HepG2 (cell line): Measurements from ENCODE around the gene RPS5. TPM values are rescaled to one million over a fixed set of nuclear protein-coding genes. Genes with fewer than 3 reads are reported as not detected.
A peak's percentile ranks its signal among the peaks of the same experiment; 100 is the strongest.

ENCODE experiments used
- AKAP8 ChIP-seq: sonication (generic); formaldehyde crosslinking; IDR thresholded peaks from 2 replicates; pipeline ENCODE4 v1.5.1; 2020; ENCODE audit warnings: mild to moderate bottlenecking, missing genetic modification reagents
- ATF2 ChIP-seq: sonication (generic); formaldehyde crosslinking; IDR thresholded peaks from 2 replicates; pipeline ENCODE4 v1.4.0; 2020; ENCODE audit warnings: missing genetic modification reagents
- CCDC6 ChIP-seq: sonication (generic); formaldehyde crosslinking; IDR thresholded peaks from 2 replicates; pipeline ENCODE4 v1.8.1; 2022; ENCODE audit warnings: mild to moderate bottlenecking, missing genetic modification reagents, moderate library complexity
- ETV6 ChIP-seq: sonication (generic); formaldehyde crosslinking; conservative IDR thresholded peaks from 2 replicates; pipeline ENCODE4 v1.4.0; 2020; ENCODE audit warnings: missing genetic modification reagents
- POGK ChIP-seq: sonication (generic); formaldehyde crosslinking; conservative IDR thresholded peaks from 2 replicates; pipeline ENCODE4 v1.8.0; 2022; ENCODE audit warnings: mild to moderate bottlenecking, moderate library complexity, missing genetic modification reagents
- RAD51 ChIP-seq: fragments of 450-650 bp; IDR thresholded peaks from 2 replicates; pipeline ENCODE4 v1.6.1; 2016; ENCODE audit warnings: borderline replicate concordance
- SIX4 ChIP-seq: sonication (generic); formaldehyde crosslinking; IDR thresholded peaks from 2 replicates; pipeline ENCODE4 v1.4.0; 2020; ENCODE audit warnings: missing genetic modification reagents
- SP140L ChIP-seq: sonication (generic); formaldehyde crosslinking; IDR thresholded peaks from 2 replicates; pipeline ENCODE4 v1.4.0; 2020; ENCODE audit warnings: missing genetic modification reagents, borderline replicate concordance
- SRY ChIP-seq: sonication (generic); formaldehyde crosslinking; IDR thresholded peaks from 2 replicates; pipeline ENCODE4 v1.8.0; 2022; ENCODE audit warnings: mild to moderate bottlenecking, missing genetic modification reagents
- SYNCRIP ChIP-seq: fragments of 200-400 bp; formaldehyde crosslinking; IDR thresholded peaks from 2 replicates; pipeline ENCODE4 v1.6.1; 2018; ENCODE audit warnings: mild to moderate bottlenecking, low read depth, low read length; ENCODE audit not compliant: insufficient read depth
- TMF1 ChIP-seq: sonication (generic); formaldehyde crosslinking; IDR thresholded peaks from 2 replicates; pipeline ENCODE4 v1.8.1; 2022; ENCODE audit warnings: low read depth, missing genetic modification reagents
- ZFP36L1 ChIP-seq: sonication (generic); formaldehyde crosslinking; IDR thresholded peaks from 2 replicates; pipeline ENCODE4 v1.8.0; 2022; ENCODE audit warnings: mild to moderate bottlenecking, missing genetic modification reagents, moderate library complexity
- ZFP41 ChIP-seq: sonication (generic); formaldehyde crosslinking; IDR thresholded peaks from 2 replicates; pipeline ENCODE4 v1.4.0; 2020; ENCODE audit warnings: mild to moderate bottlenecking, missing genetic modification reagents, borderline replicate concordance
- ZFX ChIP-seq: sonication (generic); formaldehyde crosslinking; IDR thresholded peaks from 2 replicates; pipeline ENCODE4 v1.4.0; 2020; ENCODE audit warnings: mild to moderate bottlenecking, low read depth, missing genetic modification reagents, moderate library complexity
- ZNF235 ChIP-seq: sonication (generic); formaldehyde crosslinking; IDR thresholded peaks from 2 replicates; pipeline ENCODE4 v1.8.1; 2023; ENCODE audit warnings: mild to moderate bottlenecking, missing genetic modification reagents, borderline replicate concordance
- ZZZ3 ChIP-seq: sonication (generic); formaldehyde crosslinking; IDR thresholded peaks from 2 replicates; pipeline ENCODE4 v1.4.0; 2020; ENCODE audit warnings: missing genetic modification reagents, mild to moderate bottlenecking, borderline replicate concordance
- polyA plus RNA-seq, 8 experiments: library from polyadenylated mRNA; depleted of rRNA in 3 of 8; stranded (reverse) in 7 of 8; unstranded in 1 of 8; fragments of >200 nt; fragmentation: Illumina TruSeq in 4 of 8; extraction: Trizol in 4 of 8; gene quantifications; 2 replicates each; pipeline versions ENCODE4 v1.2.1 to v1.2.3, GENCODE V29; 2011 to 2016; ENCODE audit warnings: low read depth in 4 of 8, missing spikeins in 1 of 8, mixed read lengths in 1 of 8; ENCODE audit not compliant: insufficient read depth in 1 of 8
- total RNA-seq, 5 experiments: library from RNA; depleted of rRNA; stranded (reverse); fragments of >200 nt; fragmentation: Illumina TruSeq; extraction: Trizol; gene quantifications; 2 replicates each; pipeline ENCODE4 v1.2.3, GENCODE V29; 2016; ENCODE audit warnings: low read depth in 1 of 5
- TF ChIP-seq, protein P1 (sequence below): sonication (generic); formaldehyde crosslinking; IDR thresholded peaks from 2 replicates; pipeline ENCODE4 v1.4.0; 2020; ENCODE audit warnings: missing genetic modification reagents, borderline replicate concordance
- TF ChIP-seq, protein P2 (sequence below): sonication (generic); formaldehyde crosslinking; IDR thresholded peaks from 2 replicates; pipeline ENCODE4 v1.5.1; 2020; ENCODE audit warnings: mild to moderate bottlenecking, missing genetic modification reagents, moderate library complexity

The RPS5 gene
- total and polyA plus RNA-seq, 2 of the 13 experiments (the other 11 are each of a cell fraction or from before 2014, with no cell fraction given) = 1,544 to 4,408 TPM

GRCh38 chr19:58386576-58387337 lies at the start of gene RPS5 (continued):
- TF ChIP-seq SIX4 (CRISPR knock-in tag) = no peak; the same call in 1 of the 2 replicates
- peak; percentile 95 for TF ChIP-seq ZFX (CRISPR knock-in tag)
- peak; percentile 38; the same call in 1 of the 2 replicates for TF ChIP-seq ZFP41 (CRISPR knock-in tag)
- TF ChIP-seq, protein P1, sequence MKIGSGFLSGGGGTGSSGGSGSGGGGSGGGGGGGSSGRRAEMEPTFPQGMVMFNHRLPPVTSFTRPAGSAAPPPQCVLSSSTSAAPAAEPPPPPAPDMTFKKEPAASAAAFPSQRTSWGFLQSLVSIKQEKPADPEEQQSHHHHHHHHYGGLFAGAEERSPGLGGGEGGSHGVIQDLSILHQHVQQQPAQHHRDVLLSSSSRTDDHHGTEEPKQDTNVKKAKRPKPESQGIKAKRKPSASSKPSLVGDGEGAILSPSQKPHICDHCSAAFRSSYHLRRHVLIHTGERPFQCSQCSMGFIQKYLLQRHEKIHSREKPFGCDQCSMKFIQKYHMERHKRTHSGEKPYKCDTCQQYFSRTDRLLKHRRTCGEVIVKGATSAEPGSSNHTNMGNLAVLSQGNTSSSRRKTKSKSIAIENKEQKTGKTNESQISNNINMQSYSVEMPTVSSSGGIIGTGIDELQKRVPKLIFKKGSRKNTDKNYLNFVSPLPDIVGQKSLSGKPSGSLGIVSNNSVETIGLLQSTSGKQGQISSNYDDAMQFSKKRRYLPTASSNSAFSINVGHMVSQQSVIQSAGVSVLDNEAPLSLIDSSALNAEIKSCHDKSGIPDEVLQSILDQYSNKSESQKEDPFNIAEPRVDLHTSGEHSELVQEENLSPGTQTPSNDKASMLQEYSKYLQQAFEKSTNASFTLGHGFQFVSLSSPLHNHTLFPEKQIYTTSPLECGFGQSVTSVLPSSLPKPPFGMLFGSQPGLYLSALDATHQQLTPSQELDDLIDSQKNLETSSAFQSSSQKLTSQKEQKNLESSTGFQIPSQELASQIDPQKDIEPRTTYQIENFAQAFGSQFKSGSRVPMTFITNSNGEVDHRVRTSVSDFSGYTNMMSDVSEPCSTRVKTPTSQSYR (CRISPR knock-in tag) = peak; percentile 99
- TF ChIP-seq POGK (CRISPR knock-in tag) = peak; percentile 78
- TF ChIP-seq ETV6 (CRISPR knock-in tag) = peak; percentile 46
- TF ChIP-seq SP140L (CRISPR knock-in tag) = 0 out of 2 replicates have a peak, but pooled peaks have one; percentile 76
- peak; percentile 48; the same call in 1 of the 2 replicates for TF ChIP-seq ZNF235
- TF ChIP-seq ZZZ3 (CRISPR knock-in tag) = peak; percentile 26
- no peak for TF ChIP-seq SYNCRIP
- 0 out of 2 replicates have a peak, but pooled peaks have one; percentile 26 for TF ChIP-seq ATF2 (CRISPR knock-in tag)
- TF ChIP-seq ZFP36L1 (CRISPR knock-in tag) = peak; percentile 25; the same call in 1 of the 2 replicates
- peak; percentile 81 for TF ChIP-seq AKAP8
- peak; percentile 36; the same call in 1 of the 2 replicates for TF ChIP-seq CCDC6 (CRISPR knock-in tag)
- TF ChIP-seq RAD51 = no peak
- TF ChIP-seq, protein P2, sequence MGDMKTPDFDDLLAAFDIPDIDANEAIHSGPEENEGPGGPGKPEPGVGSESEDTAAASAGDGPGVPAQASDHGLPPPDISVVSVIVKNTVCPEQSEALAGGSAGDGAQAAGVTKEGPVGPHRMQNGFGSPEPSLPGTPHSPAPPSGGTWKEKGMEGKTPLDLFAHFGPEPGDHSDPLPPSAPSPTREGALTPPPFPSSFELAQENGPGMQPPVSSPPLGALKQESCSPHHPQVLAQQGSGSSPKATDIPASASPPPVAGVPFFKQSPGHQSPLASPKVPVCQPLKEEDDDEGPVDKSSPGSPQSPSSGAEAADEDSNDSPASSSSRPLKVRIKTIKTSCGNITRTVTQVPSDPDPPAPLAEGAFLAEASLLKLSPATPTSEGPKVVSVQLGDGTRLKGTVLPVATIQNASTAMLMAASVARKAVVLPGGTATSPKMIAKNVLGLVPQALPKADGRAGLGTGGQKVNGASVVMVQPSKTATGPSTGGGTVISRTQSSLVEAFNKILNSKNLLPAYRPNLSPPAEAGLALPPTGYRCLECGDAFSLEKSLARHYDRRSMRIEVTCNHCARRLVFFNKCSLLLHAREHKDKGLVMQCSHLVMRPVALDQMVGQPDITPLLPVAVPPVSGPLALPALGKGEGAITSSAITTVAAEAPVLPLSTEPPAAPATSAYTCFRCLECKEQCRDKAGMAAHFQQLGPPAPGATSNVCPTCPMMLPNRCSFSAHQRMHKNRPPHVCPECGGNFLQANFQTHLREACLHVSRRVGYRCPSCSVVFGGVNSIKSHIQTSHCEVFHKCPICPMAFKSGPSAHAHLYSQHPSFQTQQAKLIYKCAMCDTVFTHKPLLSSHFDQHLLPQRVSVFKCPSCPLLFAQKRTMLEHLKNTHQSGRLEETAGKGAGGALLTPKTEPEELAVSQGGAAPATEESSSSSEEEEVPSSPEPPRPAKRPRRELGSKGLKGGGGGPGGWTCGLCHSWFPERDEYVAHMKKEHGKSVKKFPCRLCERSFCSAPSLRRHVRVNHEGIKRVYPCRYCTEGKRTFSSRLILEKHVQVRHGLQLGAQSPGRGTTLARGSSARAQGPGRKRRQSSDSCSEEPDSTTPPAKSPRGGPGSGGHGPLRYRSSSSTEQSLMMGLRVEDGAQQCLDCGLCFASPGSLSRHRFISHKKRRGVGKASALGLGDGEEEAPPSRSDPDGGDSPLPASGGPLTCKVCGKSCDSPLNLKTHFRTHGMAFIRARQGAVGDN (CRISPR knock-in tag) = peak; percentile 97
- peak; percentile 34; the same call in 1 of the 2 replicates for TF ChIP-seq TMF1 (CRISPR knock-in tag)
- no peak; the same call in 1 of the 2 replicates for TF ChIP-seq SRY (CRISPR knock-in tag)
